RWPE2 (cell line): ENCODE results near the gene HDAC11.
A peak's percentile ranks its signal among the peaks of the same experiment; 100 is the strongest.

Source experiments
- ATAC-seq: fragments of 200-7000 bp; cut with Tn5 transposase; 3 replicates; pipeline ENCODE4 v1.9.1; 2021; ENCODE audit warnings: low read depth
- DNase-seq: peaks from one replicate; pipeline ENCODE4 v3.0.0-alpha.2; 2020; ENCODE audit warnings: low spot score
- H3K27ac ChIP-seq: fragments of 450-650 bp; 2 replicates; pipeline ENCODE4 v1.5.1; 2017; ENCODE audit warnings: mild to moderate bottlenecking; ENCODE audit not compliant: poor library complexity, severe bottlenecking
- H3K27me3 ChIP-seq: fragments of 250-450 bp; sonication (Bioruptor Pico); 2 replicates; pipeline ENCODE4 v1.5.1; 2021; ENCODE audit warnings: mild to moderate bottlenecking, moderate library complexity; ENCODE audit not compliant: insufficient read depth, poor library complexity, severe bottlenecking
- H3K36me3 ChIP-seq: fragments of 250-450 bp; sonication (Bioruptor Pico); 2 replicates; pipeline ENCODE4 v1.5.1; 2020; ENCODE audit warnings: low read depth, mild to moderate bottlenecking, moderate library complexity
- H3K4me1 ChIP-seq: fragments of 250-450 bp; sonication (Bioruptor Pico); 2 replicates; pipeline ENCODE4 v1.5.1; 2021; ENCODE audit warnings: mild to moderate bottlenecking, moderate library complexity; ENCODE audit not compliant: insufficient read depth, poor library complexity, severe bottlenecking
- H3K4me3 ChIP-seq: fragments of 250-450 bp; sonication (Bioruptor Pico); 2 replicates; pipeline ENCODE4 v1.5.1; 2021; ENCODE audit warnings: mild to moderate bottlenecking, moderate library complexity; ENCODE audit not compliant: severe bottlenecking
- H3K9me3 ChIP-seq: fragments of 250-450 bp; sonication (Bioruptor Pico); 2 replicates; pipeline ENCODE4 v1.5.1; 2021; ENCODE audit warnings: mild to moderate bottlenecking, moderate library complexity; ENCODE audit not compliant: severe bottlenecking
- TF ChIP-seq, protein P1 (sequence below): fragments of 450-650 bp; IDR thresholded peaks from one replicate; pipeline ENCODE4 v1.5.1; 2017; ENCODE audit warnings: mild to moderate bottlenecking, moderate library complexity; ENCODE audit not compliant: poor library complexity, severe bottlenecking

Gene HDAC11

DNA sequence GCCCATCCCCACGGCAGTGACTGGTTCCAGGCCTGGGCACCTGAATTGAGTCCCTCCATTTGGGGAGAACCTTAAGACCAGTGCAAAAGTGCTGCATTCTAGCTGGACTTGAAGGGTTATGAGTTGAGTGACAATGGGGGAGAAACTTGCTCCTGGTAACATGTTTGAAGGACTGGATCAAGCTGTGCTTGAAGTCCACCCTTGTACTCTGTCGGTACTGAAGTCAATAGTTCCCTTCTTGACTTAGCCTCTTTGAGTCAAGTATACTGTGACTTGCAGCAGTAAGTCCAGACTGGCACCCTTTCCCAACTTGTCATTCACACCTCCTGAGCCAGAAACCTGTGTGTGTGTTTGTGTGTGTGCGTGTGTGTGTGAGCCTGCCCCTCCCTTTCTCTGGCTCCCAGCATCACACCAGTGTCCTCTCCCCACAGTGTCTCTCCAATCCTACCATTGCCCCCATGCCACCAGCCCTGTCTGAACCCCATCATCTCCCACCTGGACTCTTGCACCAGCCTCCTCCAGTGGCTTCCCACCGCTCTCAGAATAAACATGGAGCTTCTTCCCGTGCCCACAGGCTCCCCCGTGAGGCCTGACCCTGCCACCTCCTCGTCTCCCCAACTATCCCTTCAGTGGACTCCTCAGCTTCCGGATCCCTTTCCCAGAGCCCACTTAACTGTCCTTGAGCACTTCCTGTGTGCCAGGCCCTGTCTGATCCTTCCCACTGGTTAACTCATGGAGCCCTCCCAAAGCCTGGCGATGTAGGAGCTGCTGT is 58.6 kb downstream of the HDAC11 start:
- Histone ChIP-seq H3K4me1 (peaks cover 41% of the 10 kb centered on the region), H3K27ac (peak overlapping the region; percentile 73), H3K36me3 (no peaks in the 10 kb centered on the region), H3K9me3 (peaks cover 3% of the 10 kb centered on the region), H3K4me3 (no peak overlapping the region), H3K27me3 (no peaks in the 10 kb centered on the region)
- ATAC-seq (no peak), DNase-seq (no peak)
- TF ChIP-seq, protein P1, sequence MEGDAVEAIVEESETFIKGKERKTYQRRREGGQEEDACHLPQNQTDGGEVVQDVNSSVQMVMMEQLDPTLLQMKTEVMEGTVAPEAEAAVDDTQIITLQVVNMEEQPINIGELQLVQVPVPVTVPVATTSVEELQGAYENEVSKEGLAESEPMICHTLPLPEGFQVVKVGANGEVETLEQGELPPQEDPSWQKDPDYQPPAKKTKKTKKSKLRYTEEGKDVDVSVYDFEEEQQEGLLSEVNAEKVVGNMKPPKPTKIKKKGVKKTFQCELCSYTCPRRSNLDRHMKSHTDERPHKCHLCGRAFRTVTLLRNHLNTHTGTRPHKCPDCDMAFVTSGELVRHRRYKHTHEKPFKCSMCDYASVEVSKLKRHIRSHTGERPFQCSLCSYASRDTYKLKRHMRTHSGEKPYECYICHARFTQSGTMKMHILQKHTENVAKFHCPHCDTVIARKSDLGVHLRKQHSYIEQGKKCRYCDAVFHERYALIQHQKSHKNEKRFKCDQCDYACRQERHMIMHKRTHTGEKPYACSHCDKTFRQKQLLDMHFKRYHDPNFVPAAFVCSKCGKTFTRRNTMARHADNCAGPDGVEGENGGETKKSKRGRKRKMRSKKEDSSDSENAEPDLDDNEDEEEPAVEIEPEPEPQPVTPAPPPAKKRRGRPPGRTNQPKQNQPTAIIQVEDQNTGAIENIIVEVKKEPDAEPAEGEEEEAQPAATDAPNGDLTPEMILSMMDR: no peak

GRCh38 chr3:13539292-13539638 is 59.2 kb downstream of the HDAC11 start:
- no peak for DNase-seq
- no peaks in the 10 kb centered on the region for H3K27me3 ChIP-seq
- ATAC-seq: peak; percentile 29
- peaks cover 3% of the 10 kb centered on the region for H3K9me3 ChIP-seq
- TF ChIP-seq, protein P1: no peak
- peak overlapping the region; percentile 73 for H3K27ac ChIP-seq
- no peak overlapping the region for H3K4me3 ChIP-seq
- H3K36me3 ChIP-seq: no peaks in the 10 kb centered on the region
- H3K4me1 ChIP-seq: peaks cover 40% of the 10 kb centered on the region

GRCh38 chr3:13539671-13540070 is 59.6 kb downstream of the HDAC11 start:
- Histone ChIP-seq H3K9me3 (peaks cover 3% of the 10 kb centered on the region), H3K36me3 (no peaks in the 10 kb centered on the region), H3K4me1 (peaks cover 44% of the 10 kb centered on the region), H3K27me3 (no peaks in the 10 kb centered on the region), H3K4me3 (no peak overlapping the region), H3K27ac (peak overlapping the region; percentile 73)
- TF ChIP-seq, protein P1: no peak
- DNase-seq (no peak), ATAC-seq (no peak)

DNA sequence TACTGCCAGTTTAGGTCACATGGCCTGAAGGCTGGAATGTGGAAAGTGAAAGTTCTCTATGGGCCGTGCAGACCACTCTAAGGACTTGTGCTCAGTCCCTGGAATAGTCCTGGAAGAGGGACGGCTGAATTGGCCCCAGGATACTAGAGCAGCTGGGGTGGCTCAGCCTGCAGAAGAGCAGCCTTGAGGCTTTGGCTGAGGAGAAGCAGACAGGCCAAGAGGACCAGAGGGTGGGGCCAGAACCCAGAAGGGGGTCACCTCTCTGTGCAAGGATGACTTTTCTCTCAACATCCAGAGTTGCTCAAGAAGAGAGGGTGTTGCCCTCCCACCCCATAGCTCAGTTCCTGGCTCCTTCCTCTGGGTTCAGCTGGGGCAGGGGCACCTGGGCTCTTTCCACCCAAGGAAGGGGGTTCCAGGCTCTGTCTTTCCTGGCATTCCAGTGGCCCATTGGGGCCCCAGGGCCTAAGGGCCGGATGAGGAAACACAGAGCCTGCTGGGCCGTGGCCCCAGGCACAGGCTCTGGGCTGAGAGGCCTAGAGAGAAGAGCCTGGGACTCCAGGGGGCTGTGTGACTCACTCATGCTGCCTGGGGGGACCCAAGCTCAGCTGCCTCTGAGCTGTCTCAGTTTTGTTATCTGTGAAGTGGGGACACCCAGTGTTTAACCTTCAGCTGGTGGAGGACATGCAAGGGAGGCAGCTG is 60.3 kb downstream of the HDAC11 start:
- DNase-seq (no peak), ATAC-seq (no peak)
- peak overlapping the region; percentile 73 for H3K27ac ChIP-seq
- no peaks in the 10 kb centered on the region for H3K36me3 ChIP-seq
- no peak overlapping the region for H3K4me3 ChIP-seq
- peaks cover 46% of the 10 kb centered on the region for H3K4me1 ChIP-seq
- H3K9me3 ChIP-seq: peaks cover 3% of the 10 kb centered on the region
- no peaks in the 10 kb centered on the region for H3K27me3 ChIP-seq
- TF ChIP-seq, protein P1: no peak

- TF ChIP-seq, protein P1: no peak
- no peak for ATAC-seq
- peaks cover 42% of the 10 kb centered on the region for H3K4me1 ChIP-seq
Observed at GRCh38 chr3:13541691-13542090, 61.6 kb downstream of the HDAC11 start.

More at GRCh38 chr3:13541691-13542090, 61.6 kb downstream of the HDAC11 start:
- H3K27ac ChIP-seq: no peak overlapping the region
- H3K27me3 ChIP-seq: no peaks in the 10 kb centered on the region
- DNase-seq: no peak
- peaks cover 3% of the 10 kb centered on the region for H3K9me3 ChIP-seq
- H3K36me3 ChIP-seq: no peaks in the 10 kb centered on the region
- H3K4me3 ChIP-seq: no peak overlapping the region
